Inflammatory macrophage treated with lipopolysaccharide for 4 hours (primary cell): ENCODE data around the gene RAD50.

ENCODE experiments used
- DNase-seq: peaks from one replicate; pipeline ENCODE4 v3.0.0-alpha.2; 2020

RAD50 gene

GRCh38 chr5:132662925-132663770, 106.4 kb downstream of the RAD50 start:
- no peak for DNase-seq

- no peak for DNase-seq
These were observed 107.3 kb downstream of the RAD50 start for GRCh38 chr5:132663771-132664695.

GRCh38 chr5:132664696-132665209, 108.0 kb downstream of the RAD50 start:
- DNase-seq, result no peak

GRCh38 chr5:132665574-132666080, 108.8 kb downstream of the RAD50 start:
- no peak for DNase-seq

- no peak for DNase-seq
These were observed 109.7 kb downstream of the RAD50 start for GRCh38 chr5:132666310-132667123.

GRCh38 chr5:132667309-132667708, 110.5 kb downstream of the RAD50 start:
- no peak for DNase-seq

GRCh38 chr5:132667761-132668705, 111.3 kb downstream of the RAD50 start:
- no peak for DNase-seq

GRCh38 chr5:132668706-132669454, 112.1 kb downstream of the RAD50 start:
- DNase-seq, result no peak

- DNase-seq, result no peak
These were observed 112.7 kb downstream of the RAD50 start for GRCh38 chr5:132669455-132669820.

- DNase-seq, result no peak
These were observed 113.4 kb downstream of the RAD50 start for GRCh38 chr5:132669966-132670882.

GRCh38 chr5:132671000-132671399, 114.2 kb downstream of the RAD50 start:
- no peak for DNase-seq

GRCh38 chr5:132673488-132673887, 116.7 kb downstream of the RAD50 start:
- DNase-seq, result no peak

- DNase-seq, result no peak
These were observed 117.3 kb downstream of the RAD50 start, which contains the start of gene IL4 for GRCh38 chr5:132673939-132674630. Gene IL4 (plus strand): TSS chr5:132673989. CDS start chr5:132674051, 62 bp downstream.

GRCh38 chr5:132674671-132675506, 118.1 kb downstream of the RAD50 start:
- DNase-seq, result no peak

- no peak for DNase-seq
These were observed 119.3 kb downstream of the RAD50 start for GRCh38 chr5:132675936-132676689.

GRCh38 chr5:132677191-132677590, 120.4 kb downstream of the RAD50 start:
- no peak for DNase-seq
